Thyroid gland (tissue), 4 donors: ENCODE results near the gene TIAM1. TPM values are rescaled to one million over a fixed set of nuclear protein-coding genes. Genes with fewer than 3 reads are reported as not detected.

Experiments
- DNase-seq, 2 donors: peaks; one replicate each; pipeline ENCODE4 v3.0.0-alpha.2; 2019
- H3K27ac ChIP-seq, 3 donors: fragments of 200-600 bp; sonication (generic); 1 replicate in 2 of 3; 2 replicates in 1 of 3; pipeline ENCODE4 v1.5.1; 2016 to 2019; ENCODE audit warnings: mild to moderate bottlenecking in 1 of 3, moderate library complexity in 1 of 3
- H3K27me3 ChIP-seq: fragments of 200-600 bp; sonication (generic); one replicate; pipeline ENCODE4 v1.5.1; 2019
- H3K36me3 ChIP-seq, 2 donors: fragments of 200-600 bp; sonication (generic); one replicate each; pipeline ENCODE4 v1.5.1; 2016 to 2019
- H3K4me1 ChIP-seq, 2 donors: fragments of 200-600 bp; sonication (generic); one replicate each; pipeline ENCODE4 v1.5.1; 2017 to 2019
- H3K4me3 ChIP-seq, 3 donors: fragments of 200-600 bp; sonication (generic); replicated peaks in 1 of 3; 1 replicate in 2 of 3; 2 replicates in 1 of 3; pipeline ENCODE4 v1.5.1; 2016; ENCODE audit warnings: mild to moderate bottlenecking in 1 of 3
- H3K9me3 ChIP-seq: fragments of 200-600 bp; sonication (generic); one replicate; pipeline ENCODE4 v1.5.1; 2017
- POLR2A ChIP-seq, 2 donors: fragments of 450-650 bp; IDR thresholded peaks; one replicate each; pipeline ENCODE4 v1.6.1; 2017; ENCODE audit warnings: antibody characterized with exemption in 2 of 2, mild to moderate bottlenecking in 2 of 2, moderate library complexity in 1 of 2
- WGBS, 2 donors: methylation state at CpG; one replicate each; pipeline ENCODE4 v1.1.5; 2017; 5-methylcytosine and 5-hydroxymethylcytosine counted together
- intact Hi-C: fragments of 100-400 bp; cut with DNase I; formaldehyde crosslinking; loops from one replicate; pipeline ENCODE4 v1.15.1; 2023
- total RNA-seq, 4 donors: library from RNA; depleted of rRNA; stranded (reverse); fragments of >200 nt; gene quantifications; one replicate each; pipeline ENCODE4 v1.2.3, GENCODE V29; 2016
- TF ChIP-seq, protein P1 (sequence below), 6 experiments: fragments of 200-600 bp in 3 of 6; fragments of 450-650 bp in 3 of 6; sonication (generic) in 3 of 6; IDR thresholded peaks; one replicate each; pipeline ENCODE4 v1.5.1; 2016 to 2019; ENCODE audit warnings: antibody characterized with exemption in 6 of 6, mild to moderate bottlenecking in 2 of 6, inconsistent platforms in 1 of 6, moderate library complexity in 1 of 6

TIAM1 gene, protein sequence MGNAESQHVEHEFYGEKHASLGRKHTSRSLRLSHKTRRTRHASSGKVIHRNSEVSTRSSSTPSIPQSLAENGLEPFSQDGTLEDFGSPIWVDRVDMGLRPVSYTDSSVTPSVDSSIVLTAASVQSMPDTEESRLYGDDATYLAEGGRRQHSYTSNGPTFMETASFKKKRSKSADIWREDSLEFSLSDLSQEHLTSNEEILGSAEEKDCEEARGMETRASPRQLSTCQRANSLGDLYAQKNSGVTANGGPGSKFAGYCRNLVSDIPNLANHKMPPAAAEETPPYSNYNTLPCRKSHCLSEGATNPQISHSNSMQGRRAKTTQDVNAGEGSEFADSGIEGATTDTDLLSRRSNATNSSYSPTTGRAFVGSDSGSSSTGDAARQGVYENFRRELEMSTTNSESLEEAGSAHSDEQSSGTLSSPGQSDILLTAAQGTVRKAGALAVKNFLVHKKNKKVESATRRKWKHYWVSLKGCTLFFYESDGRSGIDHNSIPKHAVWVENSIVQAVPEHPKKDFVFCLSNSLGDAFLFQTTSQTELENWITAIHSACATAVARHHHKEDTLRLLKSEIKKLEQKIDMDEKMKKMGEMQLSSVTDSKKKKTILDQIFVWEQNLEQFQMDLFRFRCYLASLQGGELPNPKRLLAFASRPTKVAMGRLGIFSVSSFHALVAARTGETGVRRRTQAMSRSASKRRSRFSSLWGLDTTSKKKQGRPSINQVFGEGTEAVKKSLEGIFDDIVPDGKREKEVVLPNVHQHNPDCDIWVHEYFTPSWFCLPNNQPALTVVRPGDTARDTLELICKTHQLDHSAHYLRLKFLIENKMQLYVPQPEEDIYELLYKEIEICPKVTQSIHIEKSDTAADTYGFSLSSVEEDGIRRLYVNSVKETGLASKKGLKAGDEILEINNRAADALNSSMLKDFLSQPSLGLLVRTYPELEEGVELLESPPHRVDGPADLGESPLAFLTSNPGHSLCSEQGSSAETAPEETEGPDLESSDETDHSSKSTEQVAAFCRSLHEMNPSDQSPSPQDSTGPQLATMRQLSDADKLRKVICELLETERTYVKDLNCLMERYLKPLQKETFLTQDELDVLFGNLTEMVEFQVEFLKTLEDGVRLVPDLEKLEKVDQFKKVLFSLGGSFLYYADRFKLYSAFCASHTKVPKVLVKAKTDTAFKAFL (N-terminal part only)
- total RNA-seq = 1 to 10 TPM; 2.2 to 6.7 (median 2.4) TPM

DNA sequence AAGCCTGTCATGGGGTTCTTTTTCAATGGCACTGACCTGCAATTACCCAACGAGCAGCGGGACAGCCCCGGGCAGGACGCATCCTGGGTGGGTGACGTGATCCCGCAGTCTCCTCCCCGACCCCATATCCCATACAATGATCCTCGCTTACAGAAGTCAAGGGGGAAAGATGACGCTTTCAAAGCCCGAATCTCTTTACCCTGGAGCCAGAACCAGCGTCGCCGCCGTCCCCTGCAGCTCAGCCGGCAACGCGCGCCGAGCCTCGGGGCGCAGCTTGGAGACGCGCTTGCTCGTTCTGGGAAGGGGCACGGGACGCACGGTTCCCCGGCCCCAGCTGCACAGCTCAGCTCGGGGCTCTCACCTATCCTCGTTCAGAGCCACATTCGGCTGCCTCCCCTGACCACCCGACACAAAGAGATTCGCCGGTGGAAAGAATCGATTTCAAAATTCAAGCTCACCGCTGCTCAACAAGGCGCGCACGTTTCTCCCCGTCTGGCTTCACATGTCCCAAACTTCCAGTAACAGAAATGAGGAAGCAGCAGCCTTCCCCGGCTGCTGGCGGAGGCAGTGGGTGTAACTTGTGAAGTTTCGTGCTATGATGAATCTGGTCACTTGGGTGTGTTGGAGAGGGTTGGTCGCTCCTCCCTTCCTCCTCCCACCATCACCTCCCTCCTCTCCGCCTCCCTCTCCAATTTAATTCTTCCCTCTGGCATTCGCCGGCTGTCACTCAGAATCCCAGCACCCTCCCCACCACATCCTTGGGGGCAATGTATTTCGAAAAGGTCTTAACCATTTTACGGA, at the start of gene TIAM1:
TIAM1 (minus strand) TSS at position 582 of the 801 bp plus-strand sequence. CDS start 77,289 bp downstream, outside the sequence.
- no peaks in the 10 kb centered on the region for H3K4me1 ChIP-seq
- intact Hi-C loops = no loop called here
- TF ChIP-seq, protein P1, sequence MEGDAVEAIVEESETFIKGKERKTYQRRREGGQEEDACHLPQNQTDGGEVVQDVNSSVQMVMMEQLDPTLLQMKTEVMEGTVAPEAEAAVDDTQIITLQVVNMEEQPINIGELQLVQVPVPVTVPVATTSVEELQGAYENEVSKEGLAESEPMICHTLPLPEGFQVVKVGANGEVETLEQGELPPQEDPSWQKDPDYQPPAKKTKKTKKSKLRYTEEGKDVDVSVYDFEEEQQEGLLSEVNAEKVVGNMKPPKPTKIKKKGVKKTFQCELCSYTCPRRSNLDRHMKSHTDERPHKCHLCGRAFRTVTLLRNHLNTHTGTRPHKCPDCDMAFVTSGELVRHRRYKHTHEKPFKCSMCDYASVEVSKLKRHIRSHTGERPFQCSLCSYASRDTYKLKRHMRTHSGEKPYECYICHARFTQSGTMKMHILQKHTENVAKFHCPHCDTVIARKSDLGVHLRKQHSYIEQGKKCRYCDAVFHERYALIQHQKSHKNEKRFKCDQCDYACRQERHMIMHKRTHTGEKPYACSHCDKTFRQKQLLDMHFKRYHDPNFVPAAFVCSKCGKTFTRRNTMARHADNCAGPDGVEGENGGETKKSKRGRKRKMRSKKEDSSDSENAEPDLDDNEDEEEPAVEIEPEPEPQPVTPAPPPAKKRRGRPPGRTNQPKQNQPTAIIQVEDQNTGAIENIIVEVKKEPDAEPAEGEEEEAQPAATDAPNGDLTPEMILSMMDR (IDR thresholded peaks at IDR 0.05) = no peak
- TF ChIP-seq POLR2A (IDR thresholded peaks at IDR 0.05) = no peak
- peak; percentile 3 to 25 for DNase-seq
- no peaks in the 10 kb centered on the region for H3K9me3 ChIP-seq
- peak within 1 kb of the TSS in 1 of 3 donors; percentile 8 for H3K4me3 ChIP-seq
- no peaks in the 10 kb centered on the region for H3K36me3 ChIP-seq
- no peaks in the 10 kb centered on the region for H3K27me3 ChIP-seq
- H3K27ac ChIP-seq = no peak within 1 kb of the TSS
- WGBS, 2 donors = 2% methylated on average over 24 to 35 of the region's 49 CpGs

DNA sequence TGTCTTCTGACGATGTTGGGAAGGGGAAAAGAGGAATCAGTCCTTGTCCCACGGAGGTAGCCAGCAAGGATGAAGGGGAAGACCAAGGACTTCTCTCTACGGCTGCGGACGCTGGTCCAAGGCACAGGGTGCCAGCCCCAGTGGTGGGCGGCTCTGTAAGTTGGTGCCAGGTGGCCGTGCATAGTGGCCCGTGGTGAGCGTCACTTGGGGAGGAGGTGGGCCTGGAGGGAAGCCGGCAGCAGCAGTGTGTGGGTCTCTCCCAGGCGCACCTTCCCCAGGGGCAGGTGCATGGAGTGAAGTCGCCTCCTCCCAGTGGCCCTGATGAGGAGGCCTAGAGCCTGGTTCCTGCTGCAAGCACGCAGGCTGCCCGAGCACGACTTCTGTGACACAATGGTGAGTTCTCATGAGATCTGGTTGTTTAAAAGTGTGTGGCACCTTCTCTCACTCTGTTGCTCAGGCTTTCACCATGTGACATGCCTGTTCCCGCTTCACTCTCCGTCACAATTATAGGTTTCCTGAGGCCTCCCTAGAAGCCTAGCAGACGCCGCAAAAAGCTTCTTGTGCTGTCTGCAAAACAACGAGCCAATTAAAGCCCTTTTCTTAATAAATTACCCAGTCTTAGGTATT, 43.6 kb upstream of the TIAM1 start:
- DNase-seq = no peak
- WGBS, 2 donors = 93% methylated on average over 17 to 20 of the region's 20 CpGs
- H3K4me3 ChIP-seq = no peak overlapping the region
- no peaks in the 10 kb centered on the region for H3K9me3 ChIP-seq
- H3K36me3 ChIP-seq = no peaks in the 10 kb centered on the region
- no peak overlapping the region for H3K27ac ChIP-seq
- intact Hi-C loops = no loop called here
- no peaks in the 10 kb centered on the region for H3K4me1 ChIP-seq
- TF ChIP-seq, protein P1 (IDR thresholded peaks at IDR 0.05) = no peak
- TF ChIP-seq POLR2A (IDR thresholded peaks at IDR 0.05) = no peak
- no peaks in the 10 kb centered on the region for H3K27me3 ChIP-seq

DNA sequence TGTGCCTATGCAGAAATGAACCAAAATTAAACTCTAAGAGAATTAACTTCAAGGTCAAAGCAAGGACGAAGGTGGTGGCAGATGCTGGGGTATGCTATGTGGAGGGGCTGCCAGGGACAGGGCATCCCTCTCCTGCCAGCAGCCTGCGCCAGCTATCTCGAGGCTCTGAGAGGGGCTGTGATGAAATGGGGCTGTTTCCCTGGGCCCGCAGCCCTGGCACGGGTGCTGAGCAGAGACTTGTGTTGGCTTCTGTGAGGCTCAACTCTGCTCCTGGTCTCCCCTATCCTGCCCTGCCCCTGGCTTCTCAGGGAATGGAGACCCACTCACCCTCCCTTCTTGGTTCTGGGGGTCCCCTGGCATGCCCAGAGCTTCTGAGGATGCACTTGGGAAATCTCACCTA, 41.9 kb upstream of the TIAM1 start:
- H3K27me3 ChIP-seq = no peaks in the 10 kb centered on the region
- TF ChIP-seq, protein P1 (IDR thresholded peaks at IDR 0.05) = no peak
- TF ChIP-seq POLR2A (IDR thresholded peaks at IDR 0.05) = no peak
- no peak overlapping the region for H3K27ac ChIP-seq
- H3K36me3 ChIP-seq = no peaks in the 10 kb centered on the region
- no peaks in the 10 kb centered on the region for H3K9me3 ChIP-seq
- 85 to 93% methylated on average over 5 of the region's 5 CpGs for WGBS, 2 donors
- intact Hi-C loops = no loop called here
- DNase-seq = no peak
- H3K4me3 ChIP-seq = no peak overlapping the region
- H3K4me1 ChIP-seq = no peaks in the 10 kb centered on the region

DNA sequence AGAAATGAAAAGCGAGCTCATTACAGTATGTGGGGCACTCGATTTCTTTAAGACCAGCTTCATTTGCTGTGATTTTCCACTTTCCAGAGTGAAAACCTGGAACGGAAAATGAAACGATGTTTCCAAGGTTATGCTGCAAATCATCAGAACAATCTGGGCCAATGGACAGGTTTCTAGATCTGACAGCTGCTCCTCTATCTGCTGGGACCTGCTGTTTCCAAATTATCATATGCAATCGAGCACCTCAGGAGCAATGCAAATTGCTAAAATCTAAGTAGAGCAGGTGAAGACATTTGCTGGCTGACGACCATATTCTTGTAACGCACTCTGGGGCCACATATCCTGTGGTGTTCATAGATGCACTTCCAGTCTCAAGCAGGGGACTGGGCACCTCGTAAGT, 39.7 kb upstream of the TIAM1 start:
- no peaks in the 10 kb centered on the region for H3K9me3 ChIP-seq
- no peak for DNase-seq
- 92 to 93% methylated on average over 8 of the region's 8 CpGs for WGBS, 2 donors
- TF ChIP-seq, protein P1 (IDR thresholded peaks at IDR 0.05) = no peak
- no peak for TF ChIP-seq POLR2A (IDR thresholded peaks at IDR 0.05)
- no peaks in the 10 kb centered on the region for H3K4me1 ChIP-seq
- no peaks in the 10 kb centered on the region for H3K27me3 ChIP-seq
- intact Hi-C loops = no loop called here
- no peaks in the 10 kb centered on the region for H3K36me3 ChIP-seq
- H3K27ac ChIP-seq = no peak overlapping the region
- no peak overlapping the region for H3K4me3 ChIP-seq
